Prostate gland (tissue), 2 donors: ENCODE results near the gene ARHGEF12.

Experiments used
- POLR2A ChIP-seq: fragments of 450-650 bp; IDR thresholded peaks from one replicate; pipeline ENCODE4 v1.6.1; 2016; ENCODE audit warnings: antibody characterized with exemption, mild to moderate bottlenecking
- POLR2AphosphoS5 ChIP-seq: sonication (generic); formaldehyde crosslinking; IDR thresholded peaks from one replicate; pipeline ENCODE4 v1.6.1; 2017; ENCODE audit warnings: antibody characterized with exemption
- TF ChIP-seq, protein P1 (sequence below), 4 experiments: fragments of 200-600 bp in 2 of 4; fragments of 450-650 bp in 2 of 4; sonication (generic) in 2 of 4; IDR thresholded peaks; 1 replicate in 3 of 4; 2 replicates in 1 of 4; pipeline ENCODE4 v1.5.1; 2016 to 2019; ENCODE audit warnings: antibody characterized with exemption in 4 of 4, mild to moderate bottlenecking in 2 of 4, moderate library complexity in 2 of 4

DNA sequence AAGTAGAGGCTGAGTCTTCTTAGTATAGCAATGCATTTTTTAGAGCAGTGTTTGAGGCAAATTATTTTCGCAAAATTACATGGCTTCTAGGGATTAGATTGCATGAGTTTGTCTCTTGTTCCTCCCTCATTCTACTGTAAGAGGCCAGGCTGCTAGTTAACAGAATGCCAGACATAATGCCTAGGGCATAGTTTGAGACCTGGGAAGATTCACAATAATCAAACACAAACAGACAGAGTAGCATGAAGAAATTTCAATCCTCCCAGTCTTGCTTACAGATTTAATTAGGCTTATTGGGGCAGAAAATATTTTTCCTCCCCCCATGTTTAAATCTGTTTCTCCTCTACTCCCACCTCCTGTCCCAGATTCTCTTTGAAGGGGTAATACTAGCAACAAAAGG is 48.3 kb downstream of the ARHGEF12 start:
- TF ChIP-seq, protein P1, sequence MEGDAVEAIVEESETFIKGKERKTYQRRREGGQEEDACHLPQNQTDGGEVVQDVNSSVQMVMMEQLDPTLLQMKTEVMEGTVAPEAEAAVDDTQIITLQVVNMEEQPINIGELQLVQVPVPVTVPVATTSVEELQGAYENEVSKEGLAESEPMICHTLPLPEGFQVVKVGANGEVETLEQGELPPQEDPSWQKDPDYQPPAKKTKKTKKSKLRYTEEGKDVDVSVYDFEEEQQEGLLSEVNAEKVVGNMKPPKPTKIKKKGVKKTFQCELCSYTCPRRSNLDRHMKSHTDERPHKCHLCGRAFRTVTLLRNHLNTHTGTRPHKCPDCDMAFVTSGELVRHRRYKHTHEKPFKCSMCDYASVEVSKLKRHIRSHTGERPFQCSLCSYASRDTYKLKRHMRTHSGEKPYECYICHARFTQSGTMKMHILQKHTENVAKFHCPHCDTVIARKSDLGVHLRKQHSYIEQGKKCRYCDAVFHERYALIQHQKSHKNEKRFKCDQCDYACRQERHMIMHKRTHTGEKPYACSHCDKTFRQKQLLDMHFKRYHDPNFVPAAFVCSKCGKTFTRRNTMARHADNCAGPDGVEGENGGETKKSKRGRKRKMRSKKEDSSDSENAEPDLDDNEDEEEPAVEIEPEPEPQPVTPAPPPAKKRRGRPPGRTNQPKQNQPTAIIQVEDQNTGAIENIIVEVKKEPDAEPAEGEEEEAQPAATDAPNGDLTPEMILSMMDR (IDR thresholded peaks at IDR 0.05): no peak
- TF ChIP-seq POLR2A: no peak
- TF ChIP-seq POLR2AphosphoS5: no peak
